GM12878 (cell line): ENCODE data around the gene PRKAG3. TPM values are rescaled to one million over a fixed set of nuclear protein-coding genes. Genes with fewer than 3 reads are reported as not detected.

Experiments
- ATAC-seq: fragments of 200-7000 bp; cut with Tn5 transposase; 3 replicates; pipeline ENCODE4 v1.9.1; 2020; ENCODE audit warnings: mild to moderate bottlenecking, moderate library complexity
- BruUV-seq: library from RNA; stranded (reverse); fragments of 400-500 nt; replicated peaks from 2 replicates; lab custom pipeline; 2021; lab: Mats Ljungman, UMichigan
- CTCF ChIA-PET: fragments of 300-600 bp; sonication (Branson Sonifier 250); formaldehyde crosslinking; extraction: SDS; loops from one replicate; lab custom pipeline; 2021; ENCODE audit warnings: inconsistent platforms; lab: Yijun Ruan, JAX
- POLR2A ChIA-PET: fragments of 350-600 bp; formaldehyde crosslinking; extraction: SDS; loops from one replicate; lab custom pipeline; 2021; ENCODE audit warnings: inconsistent platforms; lab: Charles Lee
- RAD21 ChIA-PET: fragments of 300-600 bp; sonication (Branson Sonifier 250); formaldehyde crosslinking; loops from one replicate; lab custom pipeline; 2023; ENCODE audit warnings: antibody characterized with exemption; ENCODE audit not compliant: unreplicated experiment; lab: Charles Lee
- SMC1A ChIA-PET: fragments of 300-600 bp; sonication (Branson Sonifier 250); formaldehyde crosslinking; loops from one replicate; lab custom pipeline; 2023; ENCODE audit not compliant: unreplicated experiment, uncharacterized antibody; lab: Charles Lee
- DNase-seq: peaks from one replicate; pipeline ENCODE4 v3.0.0-alpha.2; 2011; ENCODE audit warnings: low read depth, low spot score
- FAIRE-seq: peaks from 3 replicates; lab custom pipeline; 2011; peaks lifted over from hg19 to GRCh38; lab: Jason Lieb, UNC
- H2AFZ ChIP-seq: 2 replicates; pipeline ENCODE4 v1.6.0; 2011; ENCODE audit warnings: low read depth, low read length, control low read depth; ENCODE audit not compliant: control insufficient read depth
- H3K27ac ChIP-seq: 2 replicates; pipeline ENCODE4 v1.5.1; 2011; ENCODE audit warnings: control low read depth; ENCODE audit not compliant: control insufficient read depth, insufficient read depth
- H3K27me3 ChIP-seq, 2 experiments: replicated peaks in 1 of 2; 2 replicates each; pipeline versions ENCODE4 v1.6.0 to v1.6.1; 2011; ENCODE audit warnings: low read length in 1 of 2; ENCODE audit not compliant: control insufficient read depth in 2 of 2, insufficient read depth in 2 of 2
- H3K36me3 ChIP-seq, 2 experiments: 2 replicates each; pipeline ENCODE4 v1.5.1; 2011; ENCODE audit warnings: low read length in 1 of 2; ENCODE audit not compliant: control insufficient read depth in 2 of 2, insufficient read depth in 2 of 2
- H3K4me1 ChIP-seq: 2 replicates; pipeline ENCODE4 v1.6.1; 2011; ENCODE audit warnings: mild to moderate bottlenecking, low read length, moderate library complexity, mixed read lengths; ENCODE audit not compliant: control insufficient read depth, insufficient read depth
- H3K4me2 ChIP-seq: 2 replicates; pipeline ENCODE4 v1.6.0; 2011; ENCODE audit warnings: control low read depth; ENCODE audit not compliant: control insufficient read depth, insufficient read depth
- H3K4me3 ChIP-seq: fragments of 200-600 bp; sonication (generic); 2 replicates; pipeline ENCODE4 v1.5.1; 2016
- H3K79me2 ChIP-seq: 2 replicates; pipeline ENCODE4 v1.6.0; 2011; ENCODE audit warnings: low read length; ENCODE audit not compliant: control insufficient read depth, insufficient read depth
- H3K9ac ChIP-seq: 2 replicates; pipeline ENCODE4 v1.8.0; 2011; ENCODE audit warnings: low read length, control low read depth, mixed read lengths; ENCODE audit not compliant: control insufficient read depth, insufficient read depth
- H3K9me3 ChIP-seq: replicated peaks from 3 replicates; pipeline ENCODE4 v1.5.1; 2011; ENCODE audit warnings: mild to moderate bottlenecking, low read length; ENCODE audit not compliant: control insufficient read depth, insufficient read depth
- H4K20me1 ChIP-seq: 2 replicates; pipeline ENCODE4 v1.6.0; 2011; ENCODE audit not compliant: control insufficient read depth, insufficient read depth
- SP1 ChIP-seq: IDR thresholded peaks from one replicate; pipeline ENCODE4 v1.6.1; 2011; ENCODE audit warnings: low read depth, low read length
- SRF ChIP-seq, 2 experiments: IDR thresholded peaks; 2 replicates each; pipeline ENCODE4 v1.6.1; 2011; ENCODE audit warnings: low read depth in 2 of 2, low read length in 2 of 2, mild to moderate bottlenecking in 1 of 2, moderate library complexity in 1 of 2
- WGBS: methylation state at CpG from one replicate; pipeline ENCODE4 v1.1.6; 2016; ENCODE audit warnings: low lambda C conversion rate; ENCODE audit not compliant: insufficient replicate concordance, insufficient coverage; ENCODE audit errors: missing lambda C conversion rate; 5-methylcytosine and 5-hydroxymethylcytosine counted together
- in situ Hi-C: fragments of 300-500 bp; cut with MboI; formaldehyde crosslinking; loops from 9 replicates; pipeline ENCODE4 v1.14.3; 2018; ENCODE audit warnings: mixed read lengths
- intact Hi-C: fragments of 100-400 bp; cut with micrococcal nuclease; formaldehyde crosslinking; loops from one replicate; pipeline ENCODE4 v1.14.2; 2022; ENCODE audit not compliant: unreplicated experiment
- polyA plus RNA-seq, 11 experiments: library from polyadenylated mRNA; depleted of rRNA in 4 of 11; unstranded in 6 of 11; stranded (reverse) in 5 of 11; fragments of >200 nt; fragmentation: Nextera tagmentation in 4 of 11; fragmentation: Illumina TruSeq in 1 of 11; extraction: Ambion mirVana in 4 of 11; extraction: Trizol in 1 of 11; gene quantifications; 1 replicate in 1 of 11; 2 replicates in 10 of 11; pipeline versions ENCODE4 v1.2.1 to v1.2.3, GENCODE V29; 2011 to 2016; ENCODE audit warnings: inconsistent platforms in 2 of 11, missing spikeins in 2 of 11, low read depth in 1 of 11
- total RNA-seq, 4 experiments: library from RNA; depleted of rRNA in 3 of 4; stranded (reverse); fragments of >200 nt in 3 of 4; fragmentation: Illumina TruSeq in 1 of 4; extraction: Trizol in 1 of 4; gene quantifications; 2 replicates each; pipeline versions ENCODE4 v1.2.1 to v1.2.3, GENCODE V29; 2013 to 2021
- TF ChIP-seq, protein P1 (sequence below): fragments of 450-650 bp; IDR thresholded peaks from 2 replicates; pipeline ENCODE4 v1.6.1; 2017; ENCODE audit warnings: mild to moderate bottlenecking, moderate library complexity
- TF ChIP-seq, protein P2 (sequence below): IDR thresholded peaks from 2 replicates; pipeline ENCODE4 v1.6.1; 2011; ENCODE audit warnings: low read depth, mild to moderate bottlenecking, low read length, moderate library complexity, borderline replicate concordance; ENCODE audit errors: extremely low read depth

The PRKAG3 gene
- total and polyA plus RNA-seq, 10 of the 15 experiments (the other 5 are each of a cell fraction or from before 2014, with no cell fraction given): 0.04 to 0.12 (median 0.06) TPM; not detected in 7

DNA sequence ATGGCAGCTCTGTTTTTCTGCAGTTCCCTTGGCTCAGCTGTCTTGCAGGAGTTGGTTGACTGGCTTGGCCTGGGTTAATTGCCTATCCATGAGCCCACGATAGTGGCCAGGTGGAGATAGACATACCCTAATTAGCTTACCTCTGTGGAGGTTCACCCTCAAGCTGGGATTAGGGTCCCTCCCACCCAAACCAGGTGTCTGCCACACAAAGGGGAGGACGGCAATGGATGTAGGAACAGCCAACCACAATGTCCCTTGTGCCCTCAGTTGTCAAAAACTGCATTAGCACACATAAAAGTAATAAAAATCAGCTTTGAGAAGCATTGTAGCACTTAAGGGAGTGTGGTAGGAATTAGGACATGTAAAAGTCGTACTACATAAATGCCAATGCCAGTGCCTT, 45.5 kb downstream of the PRKAG3 start:
- no TSS peak for BruUV-seq
- in situ Hi-C loops (no loop called here), intact Hi-C loops (no loop called here)
- ChIA-PET SMC1A (interaction anchor here (0.8 kb wide), 1 partner anchor 60 kb away, joined by 3 read pairs; no protein-coding TSS in a partner anchor), RAD21 (interaction anchor here (1.2 kb wide), 1 partner anchor 9 kb away, joined by 3 read pairs; no protein-coding TSS in a partner anchor), CTCF (no interaction called here), POLR2A (no interaction called here)
- DNase-seq (no peak), ATAC-seq (no peak), FAIRE-seq (no peak)
- Histone ChIP-seq H3K4me2 (no peak overlapping the region), H3K79me2 (no peaks in the 10 kb centered on the region), H3K4me1 (no peaks in the 10 kb centered on the region), H3K27me3 (peaks cover 5 to 8% of the 10 kb centered on the region in 2 experiments; a peak in 3 of 4 replicates), H2AFZ (no peak overlapping the region), H3K4me3 (no peak overlapping the region), H3K36me3 (no peaks in the 10 kb centered on the region), H3K9me3 (no peaks in the 10 kb centered on the region), H3K27ac (no peak overlapping the region), H3K9ac (no peak overlapping the region), H4K20me1 (no peaks in the 10 kb centered on the region)
- 0% methylated on average over 3 of the region's 3 CpGs for WGBS
- TF ChIP-seq SRF (IDR thresholded peaks at IDR 0.05; ENCODE audit: low read depth in 2 of 2, low read length in 2 of 2) (no peak), SP1 (no peak)

DNA sequence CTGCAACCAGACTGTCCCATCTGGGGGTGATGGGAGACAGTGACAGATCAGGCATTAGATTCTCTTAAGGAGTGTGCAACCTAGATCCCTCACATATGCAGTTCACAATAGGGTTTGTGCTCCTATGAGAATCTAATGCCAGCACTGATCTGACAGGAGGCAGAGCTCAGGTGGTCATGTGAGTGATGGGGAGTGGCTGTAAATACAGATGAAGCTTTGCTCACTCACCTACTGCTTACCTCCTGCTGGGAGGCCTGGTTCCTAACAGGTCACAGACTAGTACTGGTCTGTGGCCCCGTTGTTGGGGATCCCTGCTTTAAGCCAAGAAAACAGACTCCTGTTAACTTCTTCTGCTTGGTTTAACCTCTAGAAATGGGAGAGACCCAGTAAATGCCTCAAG, 46.5 kb downstream of the PRKAG3 start:
- intact Hi-C loops: no loop called here
- no TSS peak for BruUV-seq
- ATAC-seq: no peak
- no peaks in the 10 kb centered on the region for H3K79me2 ChIP-seq
- POLR2A ChIA-PET: no interaction called here
- CTCF ChIA-PET: no interaction called here
- RAD21 ChIA-PET: no interaction called here
- TF ChIP-seq, protein P1, sequence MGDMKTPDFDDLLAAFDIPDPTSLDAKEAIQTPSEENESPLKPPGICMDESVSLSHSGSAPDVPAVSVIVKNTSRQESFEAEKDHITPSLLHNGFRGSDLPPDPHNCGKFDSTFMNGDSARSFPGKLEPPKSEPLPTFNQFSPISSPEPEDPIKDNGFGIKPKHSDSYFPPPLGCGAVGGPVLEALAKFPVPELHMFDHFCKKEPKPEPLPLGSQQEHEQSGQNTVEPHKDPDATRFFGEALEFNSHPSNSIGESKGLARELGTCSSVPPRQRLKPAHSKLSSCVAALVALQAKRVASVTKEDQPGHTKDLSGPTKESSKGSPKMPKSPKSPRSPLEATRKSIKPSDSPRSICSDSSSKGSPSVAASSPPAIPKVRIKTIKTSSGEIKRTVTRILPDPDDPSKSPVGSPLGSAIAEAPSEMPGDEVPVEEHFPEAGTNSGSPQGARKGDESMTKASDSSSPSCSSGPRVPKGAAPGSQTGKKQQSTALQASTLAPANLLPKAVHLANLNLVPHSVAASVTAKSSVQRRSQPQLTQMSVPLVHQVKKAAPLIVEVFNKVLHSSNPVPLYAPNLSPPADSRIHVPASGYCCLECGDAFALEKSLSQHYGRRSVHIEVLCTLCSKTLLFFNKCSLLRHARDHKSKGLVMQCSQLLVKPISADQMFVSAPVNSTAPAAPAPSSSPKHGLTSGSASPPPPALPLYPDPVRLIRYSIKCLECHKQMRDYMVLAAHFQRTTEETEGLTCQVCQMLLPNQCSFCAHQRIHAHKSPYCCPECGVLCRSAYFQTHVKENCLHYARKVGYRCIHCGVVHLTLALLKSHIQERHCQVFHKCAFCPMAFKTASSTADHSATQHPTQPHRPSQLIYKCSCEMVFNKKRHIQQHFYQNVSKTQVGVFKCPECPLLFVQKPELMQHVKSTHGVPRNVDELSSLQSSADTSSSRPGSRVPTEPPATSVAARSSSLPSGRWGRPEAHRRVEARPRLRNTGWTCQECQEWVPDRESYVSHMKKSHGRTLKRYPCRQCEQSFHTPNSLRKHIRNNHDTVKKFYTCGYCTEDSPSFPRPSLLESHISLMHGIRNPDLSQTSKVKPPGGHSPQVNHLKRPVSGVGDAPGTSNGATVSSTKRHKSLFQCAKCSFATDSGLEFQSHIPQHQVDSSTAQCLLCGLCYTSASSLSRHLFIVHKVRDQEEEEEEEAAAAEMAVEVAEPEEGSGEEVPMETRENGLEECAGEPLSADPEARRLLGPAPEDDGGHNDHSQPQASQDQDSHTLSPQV: no peak
- TF ChIP-seq, protein P2, sequence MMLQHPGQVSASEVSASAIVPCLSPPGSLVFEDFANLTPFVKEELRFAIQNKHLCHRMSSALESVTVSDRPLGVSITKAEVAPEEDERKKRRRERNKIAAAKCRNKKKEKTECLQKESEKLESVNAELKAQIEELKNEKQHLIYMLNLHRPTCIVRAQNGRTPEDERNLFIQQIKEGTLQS: no peak
- TF ChIP-seq, all 136 proteins: peak for 0
- SMC1A ChIA-PET: interaction anchor here (0.8 kb wide), 1 partner anchor 1692 kb away, joined by 3 read pairs; no protein-coding TSS in a partner anchor
- Histone ChIP-seq H3K9ac (no peak overlapping the region), H3K36me3 (no peaks in the 10 kb centered on the region), H3K4me1 (no peaks in the 10 kb centered on the region), H3K4me2 (no peak overlapping the region), H4K20me1 (no peaks in the 10 kb centered on the region), H3K27ac (no peak overlapping the region), H3K9me3 (no peaks in the 10 kb centered on the region), H3K4me3 (no peak overlapping the region), H2AFZ (no peak overlapping the region), H3K27me3 (peaks cover 5 to 8% of the 10 kb centered on the region in 2 experiments; a peak in 3 of 4 replicates)
- DNase-seq: no peak
- in situ Hi-C loops: no loop called here
- WGBS: 21% methylated on average over 1 of the region's 1 CpG
- no peak for FAIRE-seq
